A549 (cell line): ENCODE results near the gene PDZD2.

Experiments
- EP300 ChIP-seq, 2 experiments: fragments of >200 bp; sonication (Bioruptor Twin); formaldehyde crosslinking; IDR thresholded peaks; 2 replicates in 1 of 2; 3 replicates in 1 of 2; pipeline ENCODE4 v1.6.1; 2016 to 2017
- FOSB ChIP-seq: fragments of 250-450 bp; sonication (Bioruptor Pico); IDR thresholded peaks from 2 replicates; pipeline ENCODE4 v1.5.0; 2020; ENCODE audit warnings: mild to moderate bottlenecking, moderate library complexity
- JUN ChIP-seq, 2 experiments: fragments of >200 bp; sonication (Bioruptor Twin); formaldehyde crosslinking; IDR thresholded peaks; 2 replicates in 1 of 2; 3 replicates in 1 of 2; pipeline ENCODE4 v1.6.1; 2016 to 2017
- MYC ChIP-seq: IDR thresholded peaks from 2 replicates; pipeline ENCODE4 v1.6.1; 2012; ENCODE audit warnings: mild to moderate bottlenecking, inconsistent platforms, low read length, improper control_type of control experiment, borderline replicate concordance
- POLR2A ChIP-seq: IDR thresholded peaks from 2 replicates; pipeline ENCODE4 v1.6.1; 2012; ENCODE audit warnings: mild to moderate bottlenecking, low read length
- POLR2AphosphoS2 ChIP-seq: conservative IDR thresholded peaks from 2 replicates; pipeline ENCODE4 v1.6.1; 2012; ENCODE audit warnings: low read length, improper control_type of control experiment, inconsistent platforms
- RAD21 ChIP-seq, 2 experiments: fragments of >200 bp in 1 of 2; sonication (Bioruptor Twin) in 1 of 2; formaldehyde crosslinking in 1 of 2; IDR thresholded peaks in 1 of 2; conservative IDR thresholded peaks in 1 of 2; 2 replicates in 1 of 2; 3 replicates in 1 of 2; pipeline ENCODE4 v1.6.1; 2012 to 2018; ENCODE audit warnings: inconsistent platforms in 1 of 2
- SMC3 ChIP-seq: fragments of >200 bp; sonication (Bioruptor Twin); formaldehyde crosslinking; IDR thresholded peaks from 3 replicates; pipeline ENCODE4 v1.6.1; 2018; ENCODE audit warnings: inconsistent platforms
- TF ChIP-seq, protein P1 (sequence below): IDR thresholded peaks from 2 replicates; pipeline ENCODE4 v1.6.1; 2012
- TF ChIP-seq, protein P2 (sequence below): fragments of >200 bp; sonication (Bioruptor Twin); formaldehyde crosslinking; IDR thresholded peaks from 3 replicates; pipeline ENCODE4 v1.5.1; 2016
- TF ChIP-seq, protein P3 (sequence below): fragments of 200-600 bp; sonication (generic); IDR thresholded peaks from 2 replicates; pipeline ENCODE4 v1.6.1; 2016; ENCODE audit warnings: antibody characterized with exemption, mild to moderate bottlenecking, moderate library complexity

DNA sequence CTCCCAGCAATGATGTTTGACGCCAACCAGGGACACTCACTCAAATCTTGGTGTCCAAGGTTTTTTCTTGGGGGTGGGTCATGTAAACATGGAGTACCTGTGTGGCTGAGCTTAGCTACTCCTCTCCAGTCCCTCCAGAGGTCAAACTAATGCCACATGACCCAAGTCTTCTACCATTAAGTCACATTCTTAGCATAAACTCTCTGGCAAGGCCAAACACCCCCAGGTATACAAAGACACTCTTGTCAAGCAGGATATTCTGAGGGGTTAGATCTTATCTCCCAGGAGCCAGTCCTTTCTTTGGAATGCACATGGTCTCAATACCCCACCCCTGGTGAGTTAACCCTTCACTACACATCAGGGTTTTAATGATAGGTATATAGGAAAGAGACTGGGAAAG is 161.4 kb downstream of the PDZD2 start:
- TF ChIP-seq RAD21 (conservative IDR thresholded peaks at IDR 0.05 in 1 of 2, IDR thresholded peaks at IDR 0.05 in 1 of 2) (no peak), EP300 (IDR thresholded peaks at IDR 0.05) (no peak), MYC (no peak), POLR2A (no peak), POLR2AphosphoS2 (no peak), SMC3 (no peak), JUN (IDR thresholded peaks at IDR 0.05) (no peak), FOSB (CRISPR knock-in tag) (no peak)
- TF ChIP-seq, protein P1, sequence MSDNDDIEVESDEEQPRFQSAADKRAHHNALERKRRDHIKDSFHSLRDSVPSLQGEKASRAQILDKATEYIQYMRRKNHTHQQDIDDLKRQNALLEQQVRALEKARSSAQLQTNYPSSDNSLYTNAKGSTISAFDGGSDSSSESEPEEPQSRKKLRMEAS, result no peak
- TF ChIP-seq, protein P2, sequence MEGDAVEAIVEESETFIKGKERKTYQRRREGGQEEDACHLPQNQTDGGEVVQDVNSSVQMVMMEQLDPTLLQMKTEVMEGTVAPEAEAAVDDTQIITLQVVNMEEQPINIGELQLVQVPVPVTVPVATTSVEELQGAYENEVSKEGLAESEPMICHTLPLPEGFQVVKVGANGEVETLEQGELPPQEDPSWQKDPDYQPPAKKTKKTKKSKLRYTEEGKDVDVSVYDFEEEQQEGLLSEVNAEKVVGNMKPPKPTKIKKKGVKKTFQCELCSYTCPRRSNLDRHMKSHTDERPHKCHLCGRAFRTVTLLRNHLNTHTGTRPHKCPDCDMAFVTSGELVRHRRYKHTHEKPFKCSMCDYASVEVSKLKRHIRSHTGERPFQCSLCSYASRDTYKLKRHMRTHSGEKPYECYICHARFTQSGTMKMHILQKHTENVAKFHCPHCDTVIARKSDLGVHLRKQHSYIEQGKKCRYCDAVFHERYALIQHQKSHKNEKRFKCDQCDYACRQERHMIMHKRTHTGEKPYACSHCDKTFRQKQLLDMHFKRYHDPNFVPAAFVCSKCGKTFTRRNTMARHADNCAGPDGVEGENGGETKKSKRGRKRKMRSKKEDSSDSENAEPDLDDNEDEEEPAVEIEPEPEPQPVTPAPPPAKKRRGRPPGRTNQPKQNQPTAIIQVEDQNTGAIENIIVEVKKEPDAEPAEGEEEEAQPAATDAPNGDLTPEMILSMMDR, result no peak
- TF ChIP-seq, protein P3, sequence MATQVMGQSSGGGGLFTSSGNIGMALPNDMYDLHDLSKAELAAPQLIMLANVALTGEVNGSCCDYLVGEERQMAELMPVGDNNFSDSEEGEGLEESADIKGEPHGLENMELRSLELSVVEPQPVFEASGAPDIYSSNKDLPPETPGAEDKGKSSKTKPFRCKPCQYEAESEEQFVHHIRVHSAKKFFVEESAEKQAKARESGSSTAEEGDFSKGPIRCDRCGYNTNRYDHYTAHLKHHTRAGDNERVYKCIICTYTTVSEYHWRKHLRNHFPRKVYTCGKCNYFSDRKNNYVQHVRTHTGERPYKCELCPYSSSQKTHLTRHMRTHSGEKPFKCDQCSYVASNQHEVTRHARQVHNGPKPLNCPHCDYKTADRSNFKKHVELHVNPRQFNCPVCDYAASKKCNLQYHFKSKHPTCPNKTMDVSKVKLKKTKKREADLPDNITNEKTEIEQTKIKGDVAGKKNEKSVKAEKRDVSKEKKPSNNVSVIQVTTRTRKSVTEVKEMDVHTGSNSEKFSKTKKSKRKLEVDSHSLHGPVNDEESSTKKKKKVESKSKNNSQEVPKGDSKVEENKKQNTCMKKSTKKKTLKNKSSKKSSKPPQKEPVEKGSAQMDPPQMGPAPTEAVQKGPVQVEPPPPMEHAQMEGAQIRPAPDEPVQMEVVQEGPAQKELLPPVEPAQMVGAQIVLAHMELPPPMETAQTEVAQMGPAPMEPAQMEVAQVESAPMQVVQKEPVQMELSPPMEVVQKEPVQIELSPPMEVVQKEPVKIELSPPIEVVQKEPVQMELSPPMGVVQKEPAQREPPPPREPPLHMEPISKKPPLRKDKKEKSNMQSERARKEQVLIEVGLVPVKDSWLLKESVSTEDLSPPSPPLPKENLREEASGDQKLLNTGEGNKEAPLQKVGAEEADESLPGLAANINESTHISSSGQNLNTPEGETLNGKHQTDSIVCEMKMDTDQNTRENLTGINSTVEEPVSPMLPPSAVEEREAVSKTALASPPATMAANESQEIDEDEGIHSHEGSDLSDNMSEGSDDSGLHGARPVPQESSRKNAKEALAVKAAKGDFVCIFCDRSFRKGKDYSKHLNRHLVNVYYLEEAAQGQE, result no peak
